WTC11 (cell line): ENCODE measurements around the gene IL13RA1.

Source experiments
- FOXP1 ChIP-seq: sonication (generic); formaldehyde crosslinking; IDR thresholded peaks from 2 replicates; pipeline ENCODE4 v1.8.0; 2022; ENCODE audit warnings: missing genetic modification reagents, mild to moderate bottlenecking, moderate library complexity, borderline replicate concordance
- GABPB1 ChIP-seq: sonication (generic); formaldehyde crosslinking; IDR thresholded peaks from 2 replicates; pipeline ENCODE4 v1.8.1; 2023; ENCODE audit warnings: mild to moderate bottlenecking, missing genetic modification reagents
- NFYB ChIP-seq: sonication (generic); formaldehyde crosslinking; conservative IDR thresholded peaks from 2 replicates; pipeline ENCODE4 v1.8.0; 2022; ENCODE audit warnings: low read depth, missing genetic modification reagents
- RELA ChIP-seq: sonication (generic); formaldehyde crosslinking; IDR thresholded peaks from 2 replicates; pipeline ENCODE4 v1.8.1; 2022; ENCODE audit warnings: missing genetic modification reagents, mild to moderate bottlenecking, borderline replicate concordance
- TCF7 ChIP-seq: sonication (generic); formaldehyde crosslinking; IDR thresholded peaks from 2 replicates; pipeline ENCODE4 v1.8.0; 2022; ENCODE audit warnings: mild to moderate bottlenecking, low read depth, missing genetic modification reagents, moderate library complexity
- USF2 ChIP-seq: sonication (generic); formaldehyde crosslinking; IDR thresholded peaks from 2 replicates; pipeline ENCODE4 v1.8.1; 2023; ENCODE audit warnings: mild to moderate bottlenecking, missing genetic modification reagents, moderate library complexity
- ZNF317 ChIP-seq: sonication (generic); formaldehyde crosslinking; IDR thresholded peaks from 2 replicates; pipeline ENCODE4 v1.8.1; 2023; ENCODE audit warnings: low read depth, mild to moderate bottlenecking, moderate library complexity, missing genetic modification reagents, borderline replicate concordance
- TF ChIP-seq, protein P1 (sequence below): fragments of 200-600 bp; IDR thresholded peaks from 2 replicates; pipeline ENCODE4 v1.8.0; 2022; ENCODE audit warnings: antibody characterized with exemption
- TF ChIP-seq, protein P2 (sequence below): sonication (generic); formaldehyde crosslinking; IDR thresholded peaks from 2 replicates; pipeline ENCODE4 v1.8.1; 2022; ENCODE audit warnings: mild to moderate bottlenecking, missing genetic modification reagents, moderate library complexity, borderline replicate concordance

DNA sequence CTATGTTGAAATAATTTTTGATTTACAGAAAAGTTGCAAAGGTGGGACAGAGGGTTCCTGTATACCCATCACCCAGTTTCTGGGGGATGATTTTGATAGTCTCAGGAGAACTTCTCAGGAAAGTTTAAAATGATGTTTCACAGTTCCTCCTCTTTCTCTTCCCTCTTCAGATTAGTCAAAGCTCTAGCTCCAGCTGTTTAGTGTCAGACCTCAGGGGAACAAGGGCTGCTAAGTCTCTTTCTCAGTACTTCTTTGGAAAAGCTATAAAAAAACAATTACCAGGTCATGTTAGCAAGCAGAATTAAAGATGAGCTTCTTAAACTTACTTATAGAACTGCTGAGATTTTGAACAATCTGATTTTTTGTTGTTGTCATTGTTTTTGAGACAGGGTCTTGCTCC lies 12.2 kb downstream of the IL13RA1 start:
- TF ChIP-seq, protein P1, sequence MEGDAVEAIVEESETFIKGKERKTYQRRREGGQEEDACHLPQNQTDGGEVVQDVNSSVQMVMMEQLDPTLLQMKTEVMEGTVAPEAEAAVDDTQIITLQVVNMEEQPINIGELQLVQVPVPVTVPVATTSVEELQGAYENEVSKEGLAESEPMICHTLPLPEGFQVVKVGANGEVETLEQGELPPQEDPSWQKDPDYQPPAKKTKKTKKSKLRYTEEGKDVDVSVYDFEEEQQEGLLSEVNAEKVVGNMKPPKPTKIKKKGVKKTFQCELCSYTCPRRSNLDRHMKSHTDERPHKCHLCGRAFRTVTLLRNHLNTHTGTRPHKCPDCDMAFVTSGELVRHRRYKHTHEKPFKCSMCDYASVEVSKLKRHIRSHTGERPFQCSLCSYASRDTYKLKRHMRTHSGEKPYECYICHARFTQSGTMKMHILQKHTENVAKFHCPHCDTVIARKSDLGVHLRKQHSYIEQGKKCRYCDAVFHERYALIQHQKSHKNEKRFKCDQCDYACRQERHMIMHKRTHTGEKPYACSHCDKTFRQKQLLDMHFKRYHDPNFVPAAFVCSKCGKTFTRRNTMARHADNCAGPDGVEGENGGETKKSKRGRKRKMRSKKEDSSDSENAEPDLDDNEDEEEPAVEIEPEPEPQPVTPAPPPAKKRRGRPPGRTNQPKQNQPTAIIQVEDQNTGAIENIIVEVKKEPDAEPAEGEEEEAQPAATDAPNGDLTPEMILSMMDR: no peak
- TF ChIP-seq RELA (CRISPR knock-in tag) (no peak), TCF7 (CRISPR knock-in tag) (no peak), GABPB1 (CRISPR knock-in tag) (no peak), NFYB (CRISPR knock-in tag) (no peak), ZNF317 (CRISPR knock-in tag) (no peak), USF2 (no peak), FOXP1 (no peak)
- TF ChIP-seq, protein P2, sequence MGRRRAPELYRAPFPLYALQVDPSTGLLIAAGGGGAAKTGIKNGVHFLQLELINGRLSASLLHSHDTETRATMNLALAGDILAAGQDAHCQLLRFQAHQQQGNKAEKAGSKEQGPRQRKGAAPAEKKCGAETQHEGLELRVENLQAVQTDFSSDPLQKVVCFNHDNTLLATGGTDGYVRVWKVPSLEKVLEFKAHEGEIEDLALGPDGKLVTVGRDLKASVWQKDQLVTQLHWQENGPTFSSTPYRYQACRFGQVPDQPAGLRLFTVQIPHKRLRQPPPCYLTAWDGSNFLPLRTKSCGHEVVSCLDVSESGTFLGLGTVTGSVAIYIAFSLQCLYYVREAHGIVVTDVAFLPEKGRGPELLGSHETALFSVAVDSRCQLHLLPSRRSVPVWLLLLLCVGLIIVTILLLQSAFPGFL (CRISPR knock-in tag): no peak
